Lower leg skin (tissue), 3 donors: ENCODE data around the gene FOXP1.

Experiments used
- POLR2A ChIP-seq, 2 donors: fragments of 450-650 bp; IDR thresholded peaks; one replicate each; pipeline ENCODE4 v1.6.1; 2016 to 2017; ENCODE audit warnings: antibody characterized with exemption in 2 of 2, mild to moderate bottlenecking in 1 of 2, moderate library complexity in 1 of 2
- TF ChIP-seq, protein P1 (sequence below), 3 donors: fragments of 450-650 bp; IDR thresholded peaks; one replicate each; pipeline ENCODE4 v1.5.1; 2016; ENCODE audit warnings: antibody characterized with exemption in 3 of 3, mild to moderate bottlenecking in 3 of 3, moderate library complexity in 2 of 3

DNA sequence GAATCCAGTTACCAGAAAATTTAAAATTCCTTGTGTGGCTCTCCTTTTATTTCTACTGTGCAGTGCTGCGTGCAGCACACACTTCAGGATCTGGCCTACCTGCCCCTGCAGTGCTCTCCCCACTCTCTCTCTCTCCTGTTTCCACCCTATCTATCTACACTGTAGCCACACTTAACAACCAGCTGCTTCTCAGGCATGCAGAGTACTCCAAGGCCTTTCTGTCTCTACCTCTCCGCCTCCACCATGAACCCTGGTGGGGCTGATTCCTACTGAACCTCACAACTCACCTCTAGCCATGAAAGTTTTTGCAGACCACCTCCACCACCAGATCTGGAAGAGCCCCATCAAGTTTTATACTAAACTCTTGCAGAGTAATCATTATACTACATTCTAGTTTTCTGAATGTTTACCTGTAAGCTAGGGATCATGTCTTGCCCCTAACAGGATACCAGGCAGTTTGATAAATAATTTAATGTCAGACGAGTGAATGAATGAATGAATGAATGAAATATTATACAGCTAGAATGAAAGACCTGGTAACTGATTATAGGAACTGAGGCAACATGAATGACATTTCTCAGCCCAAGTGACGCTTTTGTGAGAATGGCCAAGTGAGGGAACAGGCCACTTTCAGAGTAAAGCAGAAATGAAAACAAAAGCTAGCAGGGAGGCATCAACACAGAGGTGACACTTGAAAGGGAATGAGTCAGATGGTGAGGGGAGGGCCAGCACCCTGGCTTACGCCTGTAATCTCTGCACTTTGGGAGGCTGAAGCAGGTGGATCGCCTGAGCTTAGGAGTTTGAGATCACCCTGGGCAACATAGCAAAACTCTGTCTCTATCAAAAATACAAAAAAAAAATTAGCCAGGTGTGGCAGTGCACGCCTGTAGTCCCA lies 363.5 kb downstream of the FOXP1 start:
- TF ChIP-seq, protein P1, sequence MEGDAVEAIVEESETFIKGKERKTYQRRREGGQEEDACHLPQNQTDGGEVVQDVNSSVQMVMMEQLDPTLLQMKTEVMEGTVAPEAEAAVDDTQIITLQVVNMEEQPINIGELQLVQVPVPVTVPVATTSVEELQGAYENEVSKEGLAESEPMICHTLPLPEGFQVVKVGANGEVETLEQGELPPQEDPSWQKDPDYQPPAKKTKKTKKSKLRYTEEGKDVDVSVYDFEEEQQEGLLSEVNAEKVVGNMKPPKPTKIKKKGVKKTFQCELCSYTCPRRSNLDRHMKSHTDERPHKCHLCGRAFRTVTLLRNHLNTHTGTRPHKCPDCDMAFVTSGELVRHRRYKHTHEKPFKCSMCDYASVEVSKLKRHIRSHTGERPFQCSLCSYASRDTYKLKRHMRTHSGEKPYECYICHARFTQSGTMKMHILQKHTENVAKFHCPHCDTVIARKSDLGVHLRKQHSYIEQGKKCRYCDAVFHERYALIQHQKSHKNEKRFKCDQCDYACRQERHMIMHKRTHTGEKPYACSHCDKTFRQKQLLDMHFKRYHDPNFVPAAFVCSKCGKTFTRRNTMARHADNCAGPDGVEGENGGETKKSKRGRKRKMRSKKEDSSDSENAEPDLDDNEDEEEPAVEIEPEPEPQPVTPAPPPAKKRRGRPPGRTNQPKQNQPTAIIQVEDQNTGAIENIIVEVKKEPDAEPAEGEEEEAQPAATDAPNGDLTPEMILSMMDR (IDR thresholded peaks at IDR 0.05): no peak
- TF ChIP-seq POLR2A (IDR thresholded peaks at IDR 0.05): no peak
